Activated B cell treated with CpG ODN at 0.5 μM for 24 hours (primary cell): ENCODE results near the gene RETREG1. TPM values are rescaled to one million over a fixed set of nuclear protein-coding genes. Genes with fewer than 3 reads are reported as not detected.

ENCODE experiments used
- ATAC-seq: fragments of 200-7000 bp; cut with Tn5 transposase; one replicate; pipeline ENCODE4 v1.10.0; 2021; ENCODE audit warnings: low read depth, mild to moderate bottlenecking, moderate library complexity
- CTCF ChIA-PET: fragments of 350-600 bp; sonication (Branson Sonifier 250); formaldehyde crosslinking; loops from one replicate; lab custom pipeline; 2021; ENCODE audit warnings: antibody characterized with exemption; lab: Charles Lee
- POLR2A ChIA-PET: fragments of 350-600 bp; sonication (Branson Sonifier 250); formaldehyde crosslinking; loops from one replicate; lab custom pipeline; 2021; ENCODE audit warnings: antibody characterized with exemption; lab: Charles Lee
- DNase-seq: peaks from one replicate; pipeline ENCODE4 v3.0.0; 2022
- H3K27ac Mint-ChIP-seq: one replicate; pipeline ENCODE4 v1.8.0; 2020; ENCODE audit warnings: mixed read lengths
- H3K27me3 Mint-ChIP-seq: one replicate; pipeline ENCODE4 v1.8.0; 2021; ENCODE audit warnings: mixed read lengths
- H3K36me3 Mint-ChIP-seq: one replicate; pipeline ENCODE4 v1.8.0; 2021; ENCODE audit warnings: low read depth, mixed read lengths
- H3K4me1 Mint-ChIP-seq: one replicate; pipeline ENCODE4 v1.8.0; 2021; ENCODE audit warnings: mixed read lengths
- H3K4me3 Mint-ChIP-seq: one replicate; pipeline ENCODE4 v1.8.0; 2020; ENCODE audit warnings: mild to moderate bottlenecking, mixed read lengths
- H3K9me3 Mint-ChIP-seq: one replicate; pipeline ENCODE4 v1.8.0; 2020; ENCODE audit warnings: mixed read lengths
- intact Hi-C: fragments of 100-400 bp; cut with micrococcal nuclease; formaldehyde crosslinking; loops from one replicate; pipeline ENCODE4 v1.15.1; 2024
- total RNA-seq: library from RNA; stranded (reverse); gene quantifications from 2 replicates; pipeline ENCODE4 v1.2.3, GENCODE V29; 2022
- TF ChIP-seq, protein P1 (sequence below): fragments of 200-600 bp; IDR thresholded peaks from one replicate; pipeline ENCODE4 v1.8.0; 2022; ENCODE audit warnings: antibody characterized with exemption, mild to moderate bottlenecking

RETREG1 gene
- total RNA-seq, 1 donor from 2014 or later, result 3.5 TPM

DNA sequence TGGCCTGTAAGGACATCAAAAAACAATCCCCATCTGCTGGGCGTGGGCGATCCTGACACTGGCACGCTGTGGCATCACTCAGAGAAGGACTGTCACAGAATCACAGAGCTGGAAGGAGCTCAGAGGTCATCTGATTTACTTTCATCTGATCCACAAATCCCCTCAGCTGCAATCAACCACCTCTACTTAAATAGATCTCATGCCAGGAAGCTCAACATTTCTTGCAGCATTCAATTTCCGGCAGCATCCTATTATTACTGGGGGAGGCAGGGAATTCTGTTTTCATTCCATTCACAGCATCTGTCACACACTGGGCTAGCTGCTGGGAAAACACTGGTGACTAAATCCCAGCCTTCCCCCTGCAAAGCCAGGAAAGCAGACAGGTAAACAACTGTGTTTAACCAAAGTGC is 38.3 kb downstream of the RETREG1 start:
- CTCF ChIA-PET, result interaction anchor here (0.7 kb wide), 1 partner anchor 27 kb away, joined by 3 read pairs; no protein-coding TSS in a partner anchor
- Mint-ChIP-seq H3K36me3 (no peaks in the 10 kb centered on the region), H3K9me3 (no peaks in the 10 kb centered on the region), H3K27me3 (no peaks in the 10 kb centered on the region), H3K4me3 (no peak overlapping the region), H3K27ac (no peak overlapping the region), H3K4me1 (no peaks in the 10 kb centered on the region)
- ATAC-seq (no peak), DNase-seq (no peak)
- POLR2A ChIA-PET, result no interaction called here
- TF ChIP-seq, protein P1, sequence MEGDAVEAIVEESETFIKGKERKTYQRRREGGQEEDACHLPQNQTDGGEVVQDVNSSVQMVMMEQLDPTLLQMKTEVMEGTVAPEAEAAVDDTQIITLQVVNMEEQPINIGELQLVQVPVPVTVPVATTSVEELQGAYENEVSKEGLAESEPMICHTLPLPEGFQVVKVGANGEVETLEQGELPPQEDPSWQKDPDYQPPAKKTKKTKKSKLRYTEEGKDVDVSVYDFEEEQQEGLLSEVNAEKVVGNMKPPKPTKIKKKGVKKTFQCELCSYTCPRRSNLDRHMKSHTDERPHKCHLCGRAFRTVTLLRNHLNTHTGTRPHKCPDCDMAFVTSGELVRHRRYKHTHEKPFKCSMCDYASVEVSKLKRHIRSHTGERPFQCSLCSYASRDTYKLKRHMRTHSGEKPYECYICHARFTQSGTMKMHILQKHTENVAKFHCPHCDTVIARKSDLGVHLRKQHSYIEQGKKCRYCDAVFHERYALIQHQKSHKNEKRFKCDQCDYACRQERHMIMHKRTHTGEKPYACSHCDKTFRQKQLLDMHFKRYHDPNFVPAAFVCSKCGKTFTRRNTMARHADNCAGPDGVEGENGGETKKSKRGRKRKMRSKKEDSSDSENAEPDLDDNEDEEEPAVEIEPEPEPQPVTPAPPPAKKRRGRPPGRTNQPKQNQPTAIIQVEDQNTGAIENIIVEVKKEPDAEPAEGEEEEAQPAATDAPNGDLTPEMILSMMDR, result no peak
- intact Hi-C loops, result no loop called here

DNA sequence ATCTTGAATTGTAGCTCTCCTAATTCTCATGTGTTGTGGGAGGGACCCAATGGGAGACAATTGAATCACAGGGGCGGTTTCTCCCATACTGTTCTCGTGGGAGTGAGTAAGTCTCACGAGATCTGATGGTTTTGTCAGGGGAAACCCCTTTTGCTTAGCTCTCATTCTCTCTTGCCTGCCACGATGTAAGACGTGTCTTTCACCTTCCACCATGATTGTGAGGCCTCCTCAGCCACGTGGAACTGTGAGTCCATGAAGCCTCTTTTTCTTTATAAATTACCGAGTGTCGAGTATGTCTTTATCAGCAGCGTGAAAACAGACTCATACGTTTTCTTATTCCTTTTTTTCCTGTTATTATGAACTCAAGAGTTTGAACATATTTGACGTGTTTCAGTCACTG is 39.1 kb downstream of the RETREG1 start:
- CTCF ChIA-PET, result no interaction called here
- TF ChIP-seq, protein P1, result no peak
- DNase-seq, result no peak
- H3K4me1 Mint-ChIP-seq, result no peaks in the 10 kb centered on the region
- no peaks in the 10 kb centered on the region for H3K9me3 Mint-ChIP-seq
- H3K27ac Mint-ChIP-seq, result no peak overlapping the region
- H3K27me3 Mint-ChIP-seq, result no peaks in the 10 kb centered on the region
- no peak overlapping the region for H3K4me3 Mint-ChIP-seq
- intact Hi-C loops, result no loop called here
- POLR2A ChIA-PET, result no interaction called here
- ATAC-seq, result no peak
- no peaks in the 10 kb centered on the region for H3K36me3 Mint-ChIP-seq

DNA sequence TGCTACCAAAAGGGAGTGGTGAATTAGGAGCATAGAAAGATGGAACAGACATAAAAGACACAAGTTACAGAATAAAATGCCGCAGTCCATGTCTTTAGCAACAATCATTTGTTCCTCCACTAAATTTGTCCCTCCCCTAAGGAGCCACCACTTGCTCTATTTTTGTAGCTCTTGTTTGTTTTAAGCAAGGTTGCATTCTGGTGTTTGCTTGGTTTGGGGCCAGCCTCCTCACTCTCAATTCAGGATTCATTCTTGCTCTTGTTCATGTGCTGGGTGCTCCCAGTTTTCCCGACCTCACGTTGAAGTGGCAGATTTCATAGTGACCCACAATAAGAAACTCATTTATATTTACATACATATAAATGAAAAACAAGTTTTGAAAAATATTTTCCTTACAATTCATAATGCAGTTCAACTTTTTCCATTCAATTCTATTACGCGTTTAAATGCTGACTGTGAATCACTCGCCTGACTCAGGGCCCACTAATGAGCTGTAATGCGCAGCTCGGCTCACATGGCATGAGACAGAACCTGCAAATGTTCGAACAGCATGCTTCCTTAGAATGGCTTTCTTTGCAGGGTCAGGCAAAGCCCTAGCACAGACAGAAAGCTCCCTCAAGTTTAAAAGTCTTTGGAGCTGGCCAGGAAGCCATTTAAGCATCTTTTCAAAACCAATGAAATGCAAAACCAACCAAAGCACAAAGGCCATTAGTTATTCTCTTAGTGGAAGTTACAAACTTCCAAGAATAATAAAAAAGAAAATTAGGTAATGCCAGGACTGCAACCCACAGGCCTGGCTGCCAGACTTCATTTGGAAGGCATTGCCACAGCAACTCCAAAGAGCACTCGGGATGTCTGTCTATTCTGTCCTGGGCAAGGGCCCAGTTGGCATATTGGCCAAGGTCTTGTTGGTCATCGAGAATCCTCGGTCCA is 41.7 kb downstream of the RETREG1 start:
- no peaks in the 10 kb centered on the region for H3K9me3 Mint-ChIP-seq
- H3K27me3 Mint-ChIP-seq, result no peaks in the 10 kb centered on the region
- intact Hi-C loops, result no loop called here
- H3K4me3 Mint-ChIP-seq, result no peak overlapping the region
- H3K36me3 Mint-ChIP-seq, result no peaks in the 10 kb centered on the region
- DNase-seq, result no peak
- TF ChIP-seq, protein P1, result no peak
- no peak overlapping the region for H3K27ac Mint-ChIP-seq
- H3K4me1 Mint-ChIP-seq, result no peaks in the 10 kb centered on the region
- POLR2A ChIA-PET, result no interaction called here
- ATAC-seq, result no peak
- CTCF ChIA-PET, result no interaction called here

DNA sequence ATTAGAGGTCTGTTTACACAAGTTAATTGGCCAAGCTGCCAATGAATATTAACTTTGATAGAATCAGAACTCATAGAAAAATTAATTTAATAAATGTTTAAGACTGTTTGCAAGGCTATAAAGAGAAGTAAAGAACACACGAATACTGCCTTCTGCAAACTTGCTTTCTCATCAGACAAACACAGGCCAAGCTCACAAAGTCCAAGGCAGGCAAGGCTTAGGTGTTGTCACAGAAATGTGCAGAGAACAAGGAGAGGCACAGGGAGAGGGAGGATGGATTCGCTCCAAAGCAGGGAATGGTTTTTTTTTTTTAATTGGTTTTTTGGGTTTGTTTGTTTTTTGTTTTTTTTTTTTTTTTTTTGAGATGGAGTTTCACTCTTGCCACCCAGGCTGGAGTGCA is 43.4 kb downstream of the RETREG1 start:
- Mint-ChIP-seq H3K27ac (no peak overlapping the region), H3K9me3 (no peaks in the 10 kb centered on the region), H3K4me3 (no peak overlapping the region), H3K27me3 (no peaks in the 10 kb centered on the region), H3K4me1 (no peaks in the 10 kb centered on the region), H3K36me3 (peaks cover 4% of the 10 kb centered on the region)
- ChIA-PET POLR2A (no interaction called here), CTCF (no interaction called here)
- no peak for DNase-seq
- intact Hi-C loops, result no loop called here
- ATAC-seq, result no peak
- TF ChIP-seq, protein P1, result no peak

DNA sequence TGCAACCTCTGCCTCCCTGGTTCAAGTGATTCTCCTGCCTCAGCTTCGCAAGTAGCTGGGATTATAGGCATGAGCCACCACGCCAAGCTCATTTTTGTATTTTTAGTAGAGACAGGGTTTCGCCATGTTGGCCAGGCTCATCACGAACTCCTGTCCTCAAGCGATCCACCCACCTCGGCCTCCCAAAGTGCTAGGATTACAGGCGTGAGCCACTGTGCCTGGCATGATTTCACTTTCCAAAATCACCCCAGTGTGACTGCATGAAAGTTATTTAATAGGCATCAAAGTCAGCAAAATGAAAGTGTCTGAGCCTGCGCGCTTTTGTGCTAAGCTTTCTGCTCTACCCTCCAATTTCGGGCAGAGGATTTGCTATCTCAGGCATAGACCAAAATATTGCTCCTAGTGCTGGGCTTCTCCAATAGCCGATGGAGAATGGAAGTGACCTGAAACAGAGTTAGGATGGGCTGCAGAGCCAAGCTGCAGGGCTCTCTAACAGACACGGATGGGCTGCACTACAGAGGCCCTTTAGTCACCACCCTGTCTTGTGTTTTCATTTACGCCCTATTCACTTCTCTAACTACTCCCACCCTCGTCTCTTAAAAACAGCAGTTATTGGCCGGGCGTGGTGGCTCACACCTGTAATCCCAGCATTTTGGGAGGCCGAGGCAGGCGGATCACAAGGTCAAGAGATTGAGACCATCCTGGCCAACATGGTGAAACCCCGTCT is 44.3 kb downstream of the RETREG1 start:
- Mint-ChIP-seq H3K4me3 (no peak overlapping the region), H3K36me3 (peaks cover 4% of the 10 kb centered on the region), H3K27me3 (no peaks in the 10 kb centered on the region), H3K27ac (no peak overlapping the region), H3K4me1 (no peaks in the 10 kb centered on the region), H3K9me3 (no peaks in the 10 kb centered on the region)
- ATAC-seq (no peak), DNase-seq (no peak)
- POLR2A ChIA-PET, result no interaction called here
- CTCF ChIA-PET, result no interaction called here
- intact Hi-C loops, result no loop called here
- TF ChIP-seq, protein P1, result no peak
